ENCODE data around the gene NMUR1.

DNA sequence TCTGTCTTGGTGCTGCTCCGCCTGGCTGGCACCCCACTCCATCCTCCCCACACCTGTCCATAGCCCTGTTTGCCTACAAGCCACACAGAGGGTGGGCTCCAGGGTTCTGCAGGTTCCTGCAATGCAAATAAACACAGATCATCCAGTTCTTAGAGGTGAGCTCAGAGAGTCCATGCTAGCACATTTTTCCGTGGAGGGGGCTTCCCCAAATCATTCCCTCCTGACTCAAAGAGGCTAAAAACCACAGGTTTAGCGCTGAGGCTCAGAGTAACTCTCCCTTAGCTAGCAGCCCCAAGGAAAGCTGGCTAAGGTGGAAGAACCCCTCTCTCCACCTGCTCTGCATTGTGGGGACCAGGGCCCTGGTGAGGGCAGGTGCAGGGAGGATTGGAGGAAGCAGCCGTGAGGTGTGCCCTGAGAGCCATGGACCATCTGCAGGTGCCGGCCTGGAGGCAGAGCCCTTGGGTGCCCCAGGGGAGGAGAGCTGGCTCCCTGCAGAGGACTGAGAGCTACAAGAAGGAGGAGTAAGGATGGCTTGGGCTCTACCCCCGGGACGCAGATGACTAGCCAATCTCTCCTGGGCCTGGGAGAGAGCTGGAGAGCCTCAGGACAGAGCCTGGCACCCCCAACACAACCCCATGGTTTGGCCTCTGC is 38.7 kb upstream of the NMUR1 start:
- no peak for TF ChIP-seq CTCF (IDR thresholded peaks at IDR 0.05)
- TF ChIP-seq ZFX (IDR thresholded peaks at IDR 0.05; ENCODE audit: borderline replicate concordance): no peak
